ENCODE results near the gene FBXO33. TPM values are rescaled to one million over a fixed set of nuclear protein-coding genes. Genes with fewer than 3 reads are reported as not detected.

FBXO33 gene
- total and polyA plus RNA-seq, 2 of the 8 experiments (the other 6 are each of a cell fraction or from before 2014, with no cell fraction given) = 4.7 to 11.5 TPM

GRCh38 chr14:39406560-39406959, 25.7 kb downstream of the FBXO33 start:
- DNase-seq (ENCODE audit: low read depth in 1 of 2, low spot score in 2 of 2) (no peak), FAIRE-seq (no peak)
- Histone ChIP-seq H2BK20ac (ENCODE audit: low read length) (no peak overlapping the region), H4K20me1 (replicated peaks in 1 of 2; ENCODE audit: control insufficient read depth in 1 of 2, insufficient read depth in 2 of 2, low read length in 2 of 2) (no peaks in the 10 kb centered on the region), H3K56ac (replicated peaks; ENCODE audit: insufficient read length, low read depth, low read length) (no peak overlapping the region), H3K9me3 (ENCODE audit: insufficient read depth in 2 of 2, low read depth in 1 of 2, low read length in 1 of 2) (no peaks in the 10 kb centered on the region; a peak in 1 of 4 replicates), H3K27ac (ENCODE audit: low read depth, low read length) (no peak overlapping the region), H2BK12ac (ENCODE audit: low read depth, low read length) (no peak overlapping the region), H3K79me2 (ENCODE audit: control insufficient read depth in 1 of 2, insufficient read depth in 2 of 2, low read length in 2 of 2) (0 out of 4 replicates have a peak, but pooled peaks cover 0 to 3% of the 10 kb centered on the region in 2 experiments), H3K36me3 (ENCODE audit: control insufficient read depth in 2 of 4, insufficient read depth in 4 of 4, low read length in 3 of 4) (no peaks in the 10 kb centered on the region), H3K23me2 (ENCODE audit: low read depth, low read length) (no peaks in the 10 kb centered on the region), H3K4me2 (ENCODE audit: insufficient read depth in 1 of 2, low read depth in 2 of 2, low read length in 2 of 2) (no peak overlapping the region), H2AK5ac (ENCODE audit: low read depth, low read length) (no peak overlapping the region), H2BK120ac (replicated peaks; ENCODE audit: low read depth, low read length) (no peak overlapping the region), H3K18ac (ENCODE audit: extremely low read depth, low read length) (no peak overlapping the region), H2BK5ac (ENCODE audit: low read depth, low read length) (no peak overlapping the region), H4K5ac (ENCODE audit: insufficient read length, low read depth, low read length) (no peak overlapping the region), H3K4ac (replicated peaks; ENCODE audit: insufficient read length, low read depth, low read length) (no peak overlapping the region), H3K27me3 (replicated peaks in 1 of 4; ENCODE audit: control insufficient read depth in 3 of 4, extremely low read depth in 1 of 4, insufficient read depth in 3 of 4, low read length in 3 of 4) (no peaks in the 10 kb centered on the region), H2AFZ (ENCODE audit: low read length) (no peak overlapping the region), H2BK15ac (ENCODE audit: low read length) (no peak overlapping the region), H3K9ac (replicated peaks in 1 of 4; ENCODE audit: extremely low read depth in 1 of 4, low read depth in 3 of 4, low read length in 3 of 4) (no peak overlapping the region), H3K4me3 (ENCODE audit: extremely low read depth in 1 of 4, insufficient read depth in 2 of 4, low read depth in 3 of 4, low read length in 4 of 4) (no peak overlapping the region), H3K79me1 (ENCODE audit: low read depth, low read length) (no peaks in the 10 kb centered on the region), H3K4me1 (replicated peaks in 1 of 4; ENCODE audit: control insufficient read depth in 3 of 4, insufficient read depth in 4 of 4, low read length in 3 of 4) (no peaks in the 10 kb centered on the region), H4K8ac (ENCODE audit: extremely low read depth, insufficient read depth, low read length) (no peak overlapping the region), H3K23ac (ENCODE audit: insufficient read length) (no peak overlapping the region), H3K14ac (ENCODE audit: insufficient read length) (no peak overlapping the region), H4K91ac (replicated peaks; ENCODE audit: insufficient read length, low read length) (no peak overlapping the region)
- ChIA-PET POLR2A (ENCODE audit: partially characterized antibody) (no interaction called here), CTCF (ENCODE audit: partially characterized antibody) (no interaction called here)
- TF ChIP-seq SUZ12 (IDR thresholded peaks at IDR 0.05; ENCODE audit: low read length) (no peak), CEBPB (IDR thresholded peaks at IDR 0.05; ENCODE audit: low read depth, low read length) (no peak), CBX5 (IDR thresholded peaks at IDR 0.05; ENCODE audit: low read depth, low read length) (no peak)
- WGBS, 2 experiments (ENCODE audit: extremely low coverage in 1 of 2, insufficient coverage in 1 of 2, insufficient read length in 1 of 2, insufficient replicate concordance in 2 of 2, low coverage in 1 of 2, low lambda C conversion rate in 2 of 2, missing lambda C conversion rate in 1 of 2) = 83% methylated on average over 3 of the region's 3 CpGs; no CpG with 5 or more reads in 1 of the 2 experiments

All from H1 (cell line).